Nephron progenitor cell (in vitro differentiated cells): Measurements from ENCODE around the gene ZNF718.

Source experiments
- DNase-seq: peaks from one replicate; pipeline ENCODE4 v3.0.0; 2021
- H3K27ac Mint-ChIP-seq: 2 replicates; pipeline ENCODE4 v1.8.0; 2021; ENCODE audit warnings: mild to moderate bottlenecking, moderate library complexity, mixed read lengths
- H3K27me3 Mint-ChIP-seq: 2 replicates; pipeline ENCODE4 v1.8.0; 2021; ENCODE audit warnings: mild to moderate bottlenecking, low read depth, mixed read lengths; ENCODE audit not compliant: poor library complexity
- H3K36me3 Mint-ChIP-seq: 2 replicates; pipeline ENCODE4 v1.8.0; 2021; ENCODE audit warnings: low read depth, mixed read lengths
- H3K4me1 Mint-ChIP-seq: 2 replicates; pipeline ENCODE4 v1.8.0; 2021; ENCODE audit warnings: mixed read lengths
- H3K4me3 Mint-ChIP-seq: 2 replicates; pipeline ENCODE4 v1.8.0; 2021; ENCODE audit warnings: mild to moderate bottlenecking, moderate library complexity, mixed read lengths
- H3K9me3 Mint-ChIP-seq: 2 replicates; pipeline ENCODE4 v1.8.0; 2021; ENCODE audit warnings: mild to moderate bottlenecking, moderate library complexity, mixed read lengths
- TF ChIP-seq, protein P1 (sequence below): fragments of 200-600 bp; sonication (generic); IDR thresholded peaks from 2 replicates; pipeline ENCODE4 v1.5.0; 2021; ENCODE audit warnings: antibody characterized with exemption

The ZNF718 gene

DNA sequence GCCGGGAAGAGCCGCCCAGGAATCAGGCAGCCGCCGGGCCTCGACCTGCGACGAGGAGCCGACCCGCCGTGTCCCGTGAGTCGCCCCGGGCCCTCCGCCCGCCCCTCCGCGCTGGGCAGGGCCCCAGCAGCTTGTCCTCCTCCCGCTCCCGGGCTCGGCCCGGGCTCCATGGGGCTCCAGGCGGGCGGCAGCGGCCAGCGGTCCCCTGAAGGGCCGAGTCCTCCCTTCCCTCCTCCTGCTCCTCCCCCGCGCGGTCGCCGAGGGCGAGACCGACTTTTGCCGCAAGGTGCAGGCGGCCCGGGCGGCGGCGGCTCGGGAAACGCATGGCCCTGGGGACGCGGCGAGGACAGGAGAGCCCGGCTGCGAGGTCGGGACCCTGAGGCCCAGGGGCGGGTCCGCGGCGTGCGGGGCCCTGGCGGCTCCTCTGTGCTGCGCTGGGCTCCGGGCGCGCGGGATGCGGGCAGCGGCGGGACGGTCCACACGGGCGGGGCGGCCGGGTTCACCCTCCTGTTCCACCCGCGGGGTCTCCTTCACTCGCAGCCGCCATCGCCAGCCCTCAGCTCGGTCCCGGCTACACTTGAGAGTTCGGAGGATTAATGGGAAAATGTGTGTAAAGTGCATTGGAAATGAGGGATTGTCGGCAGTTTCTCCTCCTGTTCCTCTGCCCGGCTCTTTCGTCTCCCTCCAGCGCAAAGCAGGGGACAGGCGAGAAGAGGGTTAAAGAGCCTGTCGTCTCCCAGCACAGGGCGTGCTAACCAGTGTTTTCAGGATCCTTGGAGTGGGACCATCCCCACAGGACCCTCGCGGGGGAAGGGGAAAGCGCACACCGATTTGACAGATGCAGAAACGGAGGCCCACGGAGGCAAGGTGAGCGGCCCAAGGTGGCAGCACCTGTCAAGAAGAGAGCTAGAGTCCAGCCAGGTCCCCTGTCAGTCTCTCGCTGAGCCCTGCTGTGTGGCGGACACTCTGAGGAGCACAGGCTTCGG is 16.6 kb upstream of the ZNF718 start:
- peaks cover 92% of the 10 kb centered on the region for H3K9me3 Mint-ChIP-seq
- H3K4me1 Mint-ChIP-seq: no peaks in the 10 kb centered on the region

GRCh38 chr4:112771-113170 is 11.5 kb upstream of the ZNF718 start:
- peaks cover 93% of the 10 kb centered on the region for H3K9me3 Mint-ChIP-seq
- no peaks in the 10 kb centered on the region for H3K4me1 Mint-ChIP-seq
- DNase-seq: no peak
- no peak overlapping the region for H3K27ac Mint-ChIP-seq
- H3K36me3 Mint-ChIP-seq: peaks cover 9% of the 10 kb centered on the region
- TF ChIP-seq, protein P1, sequence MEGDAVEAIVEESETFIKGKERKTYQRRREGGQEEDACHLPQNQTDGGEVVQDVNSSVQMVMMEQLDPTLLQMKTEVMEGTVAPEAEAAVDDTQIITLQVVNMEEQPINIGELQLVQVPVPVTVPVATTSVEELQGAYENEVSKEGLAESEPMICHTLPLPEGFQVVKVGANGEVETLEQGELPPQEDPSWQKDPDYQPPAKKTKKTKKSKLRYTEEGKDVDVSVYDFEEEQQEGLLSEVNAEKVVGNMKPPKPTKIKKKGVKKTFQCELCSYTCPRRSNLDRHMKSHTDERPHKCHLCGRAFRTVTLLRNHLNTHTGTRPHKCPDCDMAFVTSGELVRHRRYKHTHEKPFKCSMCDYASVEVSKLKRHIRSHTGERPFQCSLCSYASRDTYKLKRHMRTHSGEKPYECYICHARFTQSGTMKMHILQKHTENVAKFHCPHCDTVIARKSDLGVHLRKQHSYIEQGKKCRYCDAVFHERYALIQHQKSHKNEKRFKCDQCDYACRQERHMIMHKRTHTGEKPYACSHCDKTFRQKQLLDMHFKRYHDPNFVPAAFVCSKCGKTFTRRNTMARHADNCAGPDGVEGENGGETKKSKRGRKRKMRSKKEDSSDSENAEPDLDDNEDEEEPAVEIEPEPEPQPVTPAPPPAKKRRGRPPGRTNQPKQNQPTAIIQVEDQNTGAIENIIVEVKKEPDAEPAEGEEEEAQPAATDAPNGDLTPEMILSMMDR: no peak
- no peak overlapping the region for H3K4me3 Mint-ChIP-seq
- peaks cover 12% of the 10 kb centered on the region for H3K27me3 Mint-ChIP-seq

More for the DNA sequence above, 16.6 kb upstream of the ZNF718 start:
- DNase-seq: no peak
- H3K36me3 Mint-ChIP-seq: peaks cover 9% of the 10 kb centered on the region
- TF ChIP-seq, protein P1: no peak
- no peak overlapping the region for H3K4me3 Mint-ChIP-seq
- H3K27me3 Mint-ChIP-seq: peaks cover 12% of the 10 kb centered on the region
- H3K27ac Mint-ChIP-seq: no peak overlapping the region

DNA sequence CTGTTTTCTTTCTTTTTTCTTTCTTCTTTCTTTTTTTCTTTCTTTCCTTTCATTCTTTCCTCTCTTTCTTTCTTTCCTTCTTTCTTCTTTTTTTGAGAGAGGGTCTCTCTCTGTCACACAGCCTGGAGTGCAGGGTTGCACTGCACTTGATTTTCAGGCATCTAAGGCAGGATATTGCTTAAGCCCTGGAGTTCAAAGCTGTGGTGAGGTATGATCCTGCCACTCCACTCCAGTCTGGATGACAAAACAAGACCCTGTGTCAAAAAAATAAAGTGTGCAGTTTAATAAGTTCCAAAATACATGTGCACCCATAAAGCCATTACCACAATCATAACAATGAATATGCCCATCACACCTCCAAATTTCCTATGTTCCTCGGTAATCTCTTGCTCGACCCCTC is 10.6 kb upstream of the ZNF718 start:
- Mint-ChIP-seq H3K27ac (no peak overlapping the region), H3K36me3 (peaks cover 8% of the 10 kb centered on the region), H3K4me3 (no peak overlapping the region), H3K4me1 (no peaks in the 10 kb centered on the region), H3K27me3 (peaks cover 12% of the 10 kb centered on the region), H3K9me3 (peaks cover 84% of the 10 kb centered on the region)
- TF ChIP-seq, protein P1: no peak
- DNase-seq: no peak

- no peak overlapping the region for H3K27ac Mint-ChIP-seq
- peaks cover 10% of the 10 kb centered on the region for H3K27me3 Mint-ChIP-seq
- H3K9me3 Mint-ChIP-seq: peaks cover 80% of the 10 kb centered on the region
- H3K36me3 Mint-ChIP-seq: peaks cover 3% of the 10 kb centered on the region
- TF ChIP-seq, protein P1: no peak
- H3K4me3 Mint-ChIP-seq: no peak overlapping the region
- no peak for DNase-seq
- H3K4me1 Mint-ChIP-seq: no peaks in the 10 kb centered on the region
Measured at GRCh38 chr4:114149-114548, 10.2 kb upstream of the ZNF718 start.

DNA sequence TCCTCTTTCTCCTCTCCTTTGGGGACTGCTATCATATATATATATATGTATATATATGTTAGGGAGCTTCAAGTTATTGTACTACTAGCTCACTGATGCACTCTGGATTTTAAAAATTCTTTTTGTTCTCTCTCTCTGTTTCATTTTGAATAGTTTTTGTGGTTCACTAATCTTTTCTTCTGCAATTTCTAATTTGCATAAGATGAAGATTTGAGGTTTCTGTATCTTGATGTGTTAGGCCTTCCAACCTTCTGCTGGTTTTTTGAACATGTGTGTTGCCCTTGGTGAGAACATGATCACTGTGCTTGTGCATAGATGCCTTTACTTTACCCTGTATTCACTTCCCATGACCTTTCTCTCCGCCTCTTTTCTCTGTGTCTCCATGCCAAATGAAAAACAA is 7.8 kb upstream of the ZNF718 start:
- TF ChIP-seq, protein P1: no peak
- Mint-ChIP-seq H3K27me3 (peaks cover 23% of the 10 kb centered on the region), H3K4me1 (no peaks in the 10 kb centered on the region), H3K36me3 (no peaks in the 10 kb centered on the region), H3K4me3 (no peak overlapping the region), H3K9me3 (peaks cover 72% of the 10 kb centered on the region), H3K27ac (no peak overlapping the region)
- no peak for DNase-seq

- Mint-ChIP-seq H3K4me3 (no peak overlapping the region), H3K4me1 (peaks cover 10% of the 10 kb centered on the region), H3K9me3 (peaks cover 75% of the 10 kb centered on the region), H3K27ac (no peak overlapping the region), H3K36me3 (peaks cover 25% of the 10 kb centered on the region), H3K27me3 (peaks cover 21% of the 10 kb centered on the region)
- TF ChIP-seq, protein P1: no peak
- DNase-seq: no peak
Measured at GRCh38 chr4:120616-121015, 3.7 kb upstream of the ZNF718 start.
